Uterus (tissue), 4 donors: ENCODE data around the gene BACH1. TPM values are rescaled to one million over a fixed set of nuclear protein-coding genes. Genes with fewer than 3 reads are reported as not detected.

ENCODE experiments used
- DNase-seq, 2 donors: peaks; one replicate each; pipeline ENCODE4 v3.0.0-alpha.2; 2019 to 2020
- H3K27ac ChIP-seq, 2 donors: fragments of 200-600 bp; sonication (generic); 1 replicate in 1 of 2; 2 replicates in 1 of 2; pipeline ENCODE4 v1.5.1; 2016 to 2018
- H3K27me3 ChIP-seq, 2 donors: fragments of 200-600 bp; sonication (generic); one replicate each; pipeline ENCODE4 v1.5.1; 2018 to 2019; ENCODE audit warnings: control low read depth in 1 of 2
- H3K36me3 ChIP-seq, 2 donors: fragments of 200-600 bp; sonication (generic); one replicate each; pipeline ENCODE4 v1.5.1; 2019; ENCODE audit warnings: control low read depth in 1 of 2
- H3K4me1 ChIP-seq, 2 donors: fragments of 200-600 bp; sonication (generic); one replicate each; pipeline ENCODE4 v1.5.1; 2018 to 2019; ENCODE audit warnings: control low read depth in 1 of 2
- H3K4me3 ChIP-seq, 2 donors: fragments of 200-600 bp; sonication (generic); 1 replicate in 1 of 2; 2 replicates in 1 of 2; pipeline ENCODE4 v1.5.1; 2018 to 2019; ENCODE audit warnings: mild to moderate bottlenecking in 1 of 2
- H3K9me3 ChIP-seq, 2 donors: fragments of 200-600 bp; sonication (generic); one replicate each; pipeline ENCODE4 v1.5.1; 2019; ENCODE audit warnings: control low read depth in 1 of 2
- CTCF ChIP-seq, 4 experiments: fragments of 200-600 bp in 2 of 4; fragments of 450-650 bp in 2 of 4; sonication (generic) in 2 of 4; IDR thresholded peaks; one replicate each; pipeline ENCODE4 v1.5.1; 2016 to 2019; ENCODE audit warnings: antibody characterized with exemption in 4 of 4, mild to moderate bottlenecking in 2 of 4, moderate library complexity in 1 of 4
- POLR2A ChIP-seq, 2 donors: fragments of 450-650 bp; IDR thresholded peaks; one replicate each; pipeline ENCODE4 v1.6.1; 2016; ENCODE audit warnings: antibody characterized with exemption in 2 of 2, mild to moderate bottlenecking in 1 of 2, moderate library complexity in 1 of 2
- intact Hi-C: fragments of 100-400 bp; cut with DNase I; formaldehyde crosslinking; loops from one replicate; pipeline ENCODE4 v1.15.1; 2023; ENCODE audit warnings: low total_unique reads
- total RNA-seq, 4 donors: library from RNA; depleted of rRNA in 3 of 4; stranded (reverse); fragments of >200 nt in 3 of 4; gene quantifications; one replicate each; pipeline versions ENCODE4 v1.1.0 to v1.2.4, GENCODE V29; 2014 to 2023
- donor health status: DM: yes; HTN: yes; CAD: no.

BACH1 gene
- total RNA-seq, 4 donors from 2014 or later, result 52.9 to 107 (median 79.1) TPM

- no peaks in the 10 kb centered on the region for H3K36me3 ChIP-seq
- no peaks in the 10 kb centered on the region for H3K27me3 ChIP-seq
- no peak for DNase-seq
- TF ChIP-seq POLR2A (IDR thresholded peaks at IDR 0.05) (no peak), CTCF (IDR thresholded peaks at IDR 0.05) (no peak)
- intact Hi-C loops, result no loop called here
- H3K9me3 ChIP-seq, result no peaks in the 10 kb centered on the region
- no peak overlapping the region for H3K27ac ChIP-seq
- no peaks in the 10 kb centered on the region for H3K4me1 ChIP-seq
- no peak overlapping the region for H3K4me3 ChIP-seq
Observed at GRCh38 chr21:29384683-29385359, 86.1 kb downstream of the BACH1 start.

GRCh38 chr21:29385934-29386520, 87.3 kb downstream of the BACH1 start:
- no peaks in the 10 kb centered on the region for H3K4me1 ChIP-seq
- DNase-seq, result no peak
- intact Hi-C loops, result no loop called here
- no peaks in the 10 kb centered on the region for H3K27me3 ChIP-seq
- no peaks in the 10 kb centered on the region for H3K9me3 ChIP-seq
- H3K36me3 ChIP-seq, result no peaks in the 10 kb centered on the region
- no peak overlapping the region for H3K27ac ChIP-seq
- H3K4me3 ChIP-seq, result no peak overlapping the region
- TF ChIP-seq CTCF (IDR thresholded peaks at IDR 0.05) (no peak), POLR2A (IDR thresholded peaks at IDR 0.05) (no peak)

- intact Hi-C loops, result no loop called here
- no peaks in the 10 kb centered on the region for H3K36me3 ChIP-seq
- no peak for DNase-seq
- no peaks in the 10 kb centered on the region for H3K27me3 ChIP-seq
- H3K4me1 ChIP-seq, result no peaks in the 10 kb centered on the region
- no peak overlapping the region for H3K4me3 ChIP-seq
- no peaks in the 10 kb centered on the region for H3K9me3 ChIP-seq
- no peak overlapping the region for H3K27ac ChIP-seq
- TF ChIP-seq POLR2A (IDR thresholded peaks at IDR 0.05), result no peak
- no peak for TF ChIP-seq CTCF (IDR thresholded peaks at IDR 0.05)
Observed at GRCh38 chr21:29386803-29387202, 88.1 kb downstream of the BACH1 start.

GRCh38 chr21:29387598-29387997, 88.9 kb downstream of the BACH1 start:
- H3K36me3 ChIP-seq, result no peaks in the 10 kb centered on the region
- TF ChIP-seq CTCF (IDR thresholded peaks at IDR 0.05), result no peak
- no peak for TF ChIP-seq POLR2A (IDR thresholded peaks at IDR 0.05)
- H3K27ac ChIP-seq, result no peak overlapping the region
- H3K4me3 ChIP-seq, result no peak overlapping the region
- intact Hi-C loops, result no loop called here
- no peak for DNase-seq
- no peaks in the 10 kb centered on the region for H3K27me3 ChIP-seq
- no peaks in the 10 kb centered on the region for H3K9me3 ChIP-seq
- no peaks in the 10 kb centered on the region for H3K4me1 ChIP-seq

- Histone ChIP-seq H3K27ac (no peak overlapping the region), H3K27me3 (no peaks in the 10 kb centered on the region), H3K9me3 (no peaks in the 10 kb centered on the region), H3K4me1 (no peaks in the 10 kb centered on the region), H3K4me3 (no peak overlapping the region), H3K36me3 (no peaks in the 10 kb centered on the region)
- TF ChIP-seq POLR2A (IDR thresholded peaks at IDR 0.05) (no peak), CTCF (IDR thresholded peaks at IDR 0.05) (no peak)
- intact Hi-C loops, result no loop called here
- DNase-seq, result no peak
Observed at GRCh38 chr21:29389136-29389535, 90.4 kb downstream of the BACH1 start.
